NCI-H1105 treated with DMSO at 0.1 percent for 48 hours (cell line): Measurements from ENCODE around the gene SLC5A2.
"Not testable (repeated sequence)": the region's sequence is repeated elsewhere in the genome, so short reads cannot be mapped to it uniquely, and the experiment has no call there.

Experiments
- DNase-seq: peaks from one replicate; lab custom pipeline; 2025; lab: John Stamatoyannopoulos, UW

The SLC5A2 gene

DNA sequence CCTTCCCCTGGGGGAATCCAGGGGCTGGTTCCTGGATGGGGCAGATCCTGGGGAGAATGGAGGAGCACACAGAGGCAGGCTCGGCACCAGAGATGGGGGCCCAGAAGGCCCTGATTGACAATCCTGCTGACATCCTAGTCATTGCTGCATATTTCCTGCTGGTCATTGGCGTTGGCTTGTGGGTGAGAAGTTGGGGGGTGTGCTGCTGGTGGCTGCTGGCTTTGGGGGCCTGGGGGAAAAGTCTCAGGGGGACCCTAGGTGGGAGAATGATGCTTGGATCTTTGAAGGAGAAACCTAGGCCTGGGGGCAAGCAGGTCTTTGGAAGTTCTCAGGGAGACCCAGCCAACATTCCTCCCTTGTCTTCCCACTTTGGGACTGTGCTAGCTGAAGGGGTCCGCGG, at the start of gene SLC5A2:
Gene SLC5A2, plus strand, starts transcription at position 43 of the 400 bp plus-strand sequence. Its CDS starts 14 bp downstream, at position 57.
- no peak for DNase-seq

DNA sequence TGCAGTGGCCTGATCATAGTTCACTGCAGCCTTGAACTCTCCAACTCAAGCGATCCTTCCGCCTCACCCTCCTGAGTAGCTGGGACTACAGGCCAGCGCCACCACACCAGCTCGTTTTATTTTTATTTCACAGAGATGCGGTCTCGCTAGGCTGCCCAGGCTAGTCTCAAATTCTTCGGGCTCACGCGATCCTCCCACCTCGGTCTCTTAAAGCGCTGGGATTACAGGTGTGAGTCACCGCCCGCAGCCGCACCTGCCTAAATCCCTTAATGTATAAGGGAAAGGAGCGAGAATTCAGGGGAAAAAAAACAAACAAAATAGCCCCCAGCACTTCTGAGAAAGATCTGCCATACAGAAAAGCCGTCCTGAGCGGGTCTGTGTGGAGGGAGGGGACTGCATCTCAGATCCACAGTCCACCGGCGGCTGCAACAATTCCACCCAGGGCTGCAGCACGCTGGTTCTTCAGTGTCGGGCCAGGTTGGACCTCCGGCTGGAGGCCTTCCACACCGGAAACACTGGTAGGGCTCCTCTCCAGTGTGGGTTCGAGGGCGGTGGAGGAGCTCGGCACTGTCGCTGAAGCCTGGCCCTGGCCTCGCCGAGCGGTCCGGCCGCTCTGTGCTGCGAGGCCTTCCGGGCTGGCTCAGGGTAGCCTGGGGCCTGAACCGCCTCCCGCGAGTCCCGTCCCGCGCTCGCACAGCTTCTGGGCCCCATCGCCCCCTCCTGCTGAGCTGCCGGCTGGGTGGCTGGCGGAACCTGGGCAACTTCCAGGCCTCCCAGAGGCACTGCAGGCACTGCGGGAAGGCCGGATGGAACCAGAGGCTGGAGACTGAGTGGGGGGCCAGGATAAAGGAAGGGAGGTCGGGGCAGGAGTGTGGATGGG, 47.3 kb upstream of the SLC5A2 start:
- DNase-seq: no peak

DNA sequence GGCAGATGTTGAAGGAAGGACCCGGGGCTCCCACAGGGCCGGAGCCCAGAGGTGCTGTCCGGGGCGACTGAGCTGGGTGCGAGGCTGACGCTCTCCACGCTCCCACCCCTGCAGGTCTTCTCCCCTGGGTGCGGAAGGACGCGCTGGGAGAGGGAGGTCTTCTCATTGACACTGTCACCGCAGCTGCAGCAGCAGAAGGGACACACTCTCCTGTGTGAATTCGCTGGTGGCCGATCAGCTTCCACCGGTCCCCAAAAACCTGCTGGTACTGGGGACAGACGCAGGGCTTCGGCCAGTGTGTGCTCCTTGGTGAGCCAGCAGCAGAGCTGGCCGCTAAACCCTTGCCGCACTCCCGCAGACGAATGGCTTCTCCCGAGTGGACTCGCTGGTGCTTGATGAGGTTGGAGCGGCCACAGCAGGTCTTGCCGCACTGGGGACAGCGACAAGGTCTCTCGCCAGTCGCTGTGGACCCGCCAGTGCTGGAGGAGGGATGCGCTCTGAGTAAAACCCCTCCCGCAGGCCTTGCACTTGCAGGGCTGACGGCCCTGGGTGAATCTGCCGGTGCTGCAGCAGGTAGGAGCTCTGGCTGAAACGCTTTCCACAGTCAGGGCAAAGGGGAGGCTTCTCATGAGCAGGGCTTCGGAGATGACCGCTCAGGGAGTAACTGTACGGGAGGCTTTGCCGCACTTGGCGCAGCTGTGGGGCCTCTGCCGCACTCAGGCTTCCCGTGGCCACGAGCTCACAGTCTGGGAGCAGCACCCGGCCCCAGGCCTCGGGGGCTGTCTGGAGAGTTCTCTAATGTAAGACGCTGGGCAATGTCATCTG, 46.5 kb upstream of the SLC5A2 start:
- DNase-seq: no peak

DNA sequence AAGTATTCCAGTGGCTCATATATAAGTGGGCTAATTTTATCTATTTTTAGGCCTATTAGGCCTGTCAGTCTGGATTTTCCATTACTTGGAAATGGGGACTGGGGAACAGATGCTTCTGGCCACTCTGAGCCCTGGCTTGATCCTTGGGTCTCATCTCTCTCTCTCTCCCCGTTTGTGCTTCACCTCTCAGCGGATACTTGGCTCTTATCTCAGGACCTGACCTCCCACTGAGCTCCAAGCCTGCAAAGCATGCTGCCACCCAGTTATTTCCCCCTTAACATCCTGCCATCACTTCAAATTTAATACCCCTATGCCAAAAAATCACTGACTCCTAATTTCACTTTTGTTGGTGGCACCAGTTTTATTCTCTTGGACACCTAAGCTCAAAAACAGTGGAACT, 44.5 kb upstream of the SLC5A2 start:
- no peak for DNase-seq

DNA sequence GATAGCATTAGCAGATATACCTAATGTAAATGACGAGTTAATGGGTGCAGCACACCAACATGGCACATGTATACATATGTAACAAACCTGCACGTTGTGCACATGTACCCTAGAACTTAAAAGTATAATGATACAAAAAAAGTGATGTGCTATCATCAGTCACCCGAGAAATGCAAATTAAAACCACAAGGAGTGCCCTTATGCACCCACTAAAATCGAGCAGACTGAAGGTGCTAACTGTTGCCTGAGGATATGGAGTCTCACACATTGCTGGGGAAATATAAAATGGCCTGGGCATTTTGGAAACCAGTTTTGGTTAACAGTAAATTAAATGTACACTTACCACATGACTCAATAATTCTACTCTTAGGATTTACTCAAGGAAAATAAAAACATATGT, 43.9 kb upstream of the SLC5A2 start:
- not testable (repeated sequence) for DNase-seq

DNA sequence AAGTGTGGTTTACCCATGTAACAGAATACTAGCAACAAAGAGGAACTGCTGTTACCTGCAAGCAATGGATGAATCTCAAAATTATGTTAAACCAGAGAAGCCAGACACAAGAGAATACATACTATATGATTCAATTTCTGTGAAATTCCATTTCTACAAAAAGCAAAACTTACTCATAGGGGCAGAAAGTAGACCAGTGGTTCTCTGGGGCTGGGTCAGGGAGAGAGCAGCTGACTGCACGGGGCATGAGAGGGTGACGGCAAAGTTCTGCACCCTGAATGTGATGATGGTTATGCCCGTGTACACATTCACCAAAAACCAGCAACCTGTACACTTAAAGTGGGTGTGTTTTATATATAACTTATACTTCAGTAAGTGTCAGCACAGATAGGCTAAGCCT, 43.4 kb upstream of the SLC5A2 start:
- DNase-seq: no peak

DNA sequence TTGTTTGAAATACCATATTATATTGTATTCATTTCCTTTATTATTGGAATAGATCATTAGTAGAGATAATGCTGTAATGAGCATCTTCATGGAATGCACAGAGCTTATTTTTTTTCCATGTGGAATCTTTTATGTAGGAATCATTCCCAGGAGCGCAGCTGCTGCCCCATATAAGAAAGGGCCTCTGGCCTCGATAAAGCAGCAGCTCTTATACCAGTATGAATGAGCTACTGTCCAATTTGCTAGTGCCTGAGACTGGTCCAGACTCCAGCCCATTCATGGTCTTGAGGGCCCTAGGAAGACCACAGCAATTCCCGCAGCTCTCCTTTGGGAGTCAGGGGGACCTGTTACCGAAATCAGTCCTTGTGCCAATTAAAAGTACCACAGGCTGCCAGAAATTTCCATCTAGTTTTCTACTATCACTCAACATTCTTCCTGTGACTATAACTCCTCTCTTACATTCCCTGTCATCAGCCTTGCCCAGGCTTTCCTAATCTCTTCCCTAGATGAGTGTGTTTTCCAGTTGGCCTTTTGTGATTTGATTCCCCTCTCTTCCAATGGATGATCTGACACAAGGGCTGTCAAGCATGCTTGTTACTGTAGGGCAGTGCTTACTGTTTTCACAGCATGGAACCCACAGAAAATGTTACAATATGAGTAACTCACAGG, 42.3 kb upstream of the SLC5A2 start:
- DNase-seq: no peak

DNA sequence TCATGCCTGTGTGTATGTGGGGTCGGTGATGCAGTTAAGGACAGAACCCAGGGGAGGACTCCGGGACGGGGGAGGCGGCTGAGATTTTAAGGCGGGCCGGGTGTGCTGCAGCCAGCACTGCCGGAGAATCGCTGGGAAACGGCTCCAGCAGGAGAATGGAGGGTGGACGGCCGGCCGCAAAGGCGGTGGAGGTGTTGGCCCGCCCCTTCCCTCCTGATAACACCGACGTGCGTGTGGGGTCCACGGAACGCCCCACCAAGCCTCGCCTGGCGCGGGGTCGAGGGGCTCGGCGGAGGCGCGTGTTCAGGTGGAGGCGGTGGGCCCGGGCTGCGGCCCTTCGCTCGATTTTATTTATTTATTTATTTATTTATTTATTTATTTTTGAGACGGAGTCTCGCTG, 41.0 kb upstream of the SLC5A2 start:
- no peak for DNase-seq

DNA sequence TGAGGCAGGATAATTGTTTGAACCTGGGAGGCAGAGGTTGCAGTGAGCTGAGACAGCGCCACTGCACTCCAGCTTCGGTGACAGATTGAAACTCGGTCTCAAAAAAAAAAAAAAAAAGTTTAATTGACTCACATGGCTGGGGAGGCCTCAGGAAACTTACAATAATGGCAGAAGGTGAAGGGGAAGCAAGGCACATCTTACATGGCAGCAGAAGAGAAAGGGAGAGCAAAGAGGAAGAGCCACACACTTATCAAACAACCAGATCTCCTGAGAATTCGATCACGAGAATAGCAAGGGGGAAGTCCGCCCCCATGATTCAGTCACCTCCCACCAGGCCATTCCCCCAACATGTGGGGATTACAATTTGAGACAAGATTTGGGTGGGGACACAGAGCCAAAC, 37.0 kb upstream of the SLC5A2 start:
- DNase-seq: not testable (repeated sequence)

DNA sequence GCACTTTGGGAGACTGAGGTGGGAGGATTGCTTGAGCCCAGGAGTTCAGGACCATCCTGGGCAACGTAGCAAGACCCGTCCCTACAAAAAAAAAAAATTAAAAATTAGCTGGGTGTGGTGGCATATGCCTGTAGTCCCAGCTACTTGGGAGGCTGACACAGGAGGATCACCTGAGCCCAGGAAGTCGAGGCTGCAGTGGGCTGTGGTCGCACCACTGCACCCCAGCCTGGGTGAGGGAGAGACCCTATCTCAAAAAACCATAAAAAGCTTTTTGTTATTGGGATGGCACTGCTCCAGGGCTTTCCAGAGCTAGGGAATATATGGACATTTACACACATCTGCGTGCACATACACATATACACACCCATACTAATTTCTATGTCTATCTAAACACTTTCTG, 31.7 kb upstream of the SLC5A2 start:
- no peak for DNase-seq

DNA sequence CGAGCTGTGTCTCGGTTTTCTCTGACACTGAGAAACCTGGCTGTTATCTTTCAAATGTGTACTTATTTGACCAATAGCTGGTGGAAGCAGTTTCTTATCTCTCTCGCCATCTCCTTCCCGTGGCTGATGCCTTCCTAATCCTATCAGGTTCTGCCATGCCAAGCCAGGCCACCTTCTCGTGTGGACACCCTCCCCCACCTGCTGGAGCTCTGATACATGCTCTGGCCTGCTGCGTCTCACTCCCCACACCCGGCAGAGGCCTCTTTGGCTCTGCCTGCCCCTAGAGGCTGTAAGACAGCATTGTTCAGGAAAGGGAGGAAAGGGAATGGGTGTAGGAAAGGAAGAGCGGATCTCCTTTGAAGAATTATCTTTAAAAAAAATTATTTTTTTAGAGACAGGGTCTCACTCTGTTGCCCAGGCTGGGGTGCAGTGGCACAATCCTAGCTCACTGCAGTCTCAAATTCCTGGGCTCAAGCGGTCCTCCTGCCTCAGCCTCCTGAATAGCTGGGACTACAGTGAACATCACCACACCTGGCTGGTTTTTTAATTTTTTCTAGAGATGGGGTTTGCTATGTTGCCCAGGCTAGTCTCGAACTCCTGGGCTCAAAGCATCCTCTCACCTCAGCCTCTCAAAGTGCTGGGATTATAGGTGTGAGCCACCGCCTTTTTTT, 31.1 kb upstream of the SLC5A2 start:
- peak; percentile 22 for DNase-seq

DNA sequence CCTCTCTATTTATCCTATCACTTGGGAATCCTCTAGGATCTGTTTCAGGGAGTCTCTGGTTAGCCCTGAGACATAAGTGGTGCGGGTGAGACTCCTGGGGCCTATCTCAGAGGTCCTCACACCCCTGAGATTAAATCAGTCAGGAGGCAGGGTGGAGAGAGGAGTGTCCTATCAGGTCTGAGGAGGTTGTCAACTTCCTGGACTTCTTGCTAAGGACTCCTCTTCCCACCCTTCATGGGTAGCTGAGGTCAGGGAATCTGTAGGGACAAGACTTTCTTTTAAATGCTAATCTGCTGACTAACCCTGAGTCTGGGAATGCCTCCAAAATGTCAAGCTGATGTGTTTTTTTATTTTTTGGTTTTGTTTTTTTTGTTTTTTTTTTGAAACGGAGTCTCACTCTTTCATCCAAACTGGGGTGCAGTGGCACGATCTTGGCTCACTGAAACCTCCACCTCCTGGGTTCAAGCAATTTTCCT, 30.3 kb upstream of the SLC5A2 start:
- DNase-seq: no peak

DNA sequence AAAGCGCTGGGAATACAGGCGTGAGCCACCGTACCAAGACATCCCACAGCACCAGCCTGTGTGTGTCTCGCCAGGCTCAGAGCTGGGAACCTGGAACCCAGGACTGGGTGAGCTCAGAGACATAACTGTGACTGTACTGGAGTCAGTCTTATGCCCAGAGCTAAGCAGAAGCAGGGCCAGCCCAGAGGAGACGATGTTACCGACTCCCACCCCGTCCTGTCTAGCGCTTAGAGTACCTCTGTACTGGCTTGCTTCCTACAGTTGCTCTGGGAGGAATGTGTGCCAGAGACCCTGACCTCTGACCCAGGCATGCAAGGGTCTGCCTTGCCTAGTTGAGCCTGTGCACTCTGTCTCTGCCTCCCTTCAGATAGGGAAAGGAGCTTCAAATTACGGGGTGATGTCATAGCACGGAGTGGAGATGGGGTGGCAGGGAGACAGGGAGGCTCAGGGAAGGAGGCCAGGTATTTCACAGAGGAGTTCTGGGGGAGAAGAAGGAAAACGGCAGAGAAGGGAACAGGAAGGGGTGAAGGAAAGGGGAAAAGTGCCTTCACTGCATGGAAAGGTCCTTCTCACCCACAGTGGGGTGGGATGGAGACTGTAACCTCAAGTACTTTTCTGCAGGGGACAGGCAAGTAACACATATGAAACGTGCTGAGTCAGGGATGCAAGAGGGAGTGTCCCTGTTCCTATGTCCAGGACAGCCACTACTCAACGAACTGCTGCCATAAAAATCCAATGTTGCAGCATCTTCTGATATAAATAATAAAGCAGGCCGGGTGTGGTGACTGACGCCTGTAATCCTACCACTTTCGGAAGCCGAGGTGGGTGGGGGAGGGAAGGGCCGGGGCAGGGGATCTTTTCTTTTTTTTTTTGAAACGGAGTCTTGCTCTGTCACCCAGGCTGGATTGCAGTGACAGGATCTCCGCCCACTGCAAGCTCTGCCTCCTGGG, 29.4 kb upstream of the SLC5A2 start:
- DNase-seq: no peak

DNA sequence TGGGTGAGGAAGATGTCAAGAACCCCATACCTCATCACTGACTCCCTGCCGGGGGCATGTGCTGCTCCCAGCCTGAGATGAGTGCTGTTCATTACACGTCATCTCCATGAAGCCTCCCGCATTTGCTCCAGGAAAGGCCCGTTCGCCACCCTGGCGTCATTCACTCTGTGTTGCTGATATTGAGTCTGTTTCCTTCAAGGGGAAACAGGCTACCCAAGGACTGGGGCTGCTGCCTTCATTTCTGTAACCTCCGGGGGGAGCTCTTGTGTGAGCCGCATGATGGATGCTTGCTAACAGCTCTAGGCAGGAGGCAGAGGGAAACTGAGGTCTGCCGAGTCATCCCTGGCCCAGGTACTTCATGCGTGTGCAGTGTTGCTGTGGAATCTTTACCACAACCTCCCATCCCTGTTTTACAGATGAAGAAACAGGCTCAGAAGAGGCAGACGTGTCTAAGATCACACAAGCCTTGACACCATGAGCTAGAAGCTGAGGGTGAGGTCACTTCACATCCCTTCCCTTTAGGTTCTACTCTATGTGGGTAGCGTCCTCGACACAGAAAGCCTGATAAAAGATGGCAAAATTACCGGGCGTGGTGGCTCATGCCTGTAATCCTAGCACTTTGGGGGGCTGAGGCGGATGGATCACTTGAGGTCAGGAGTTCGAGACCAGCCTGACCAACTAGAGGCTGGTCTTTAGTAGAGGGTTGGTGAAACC, 27.2 kb upstream of the SLC5A2 start:
- DNase-seq: no peak

DNA sequence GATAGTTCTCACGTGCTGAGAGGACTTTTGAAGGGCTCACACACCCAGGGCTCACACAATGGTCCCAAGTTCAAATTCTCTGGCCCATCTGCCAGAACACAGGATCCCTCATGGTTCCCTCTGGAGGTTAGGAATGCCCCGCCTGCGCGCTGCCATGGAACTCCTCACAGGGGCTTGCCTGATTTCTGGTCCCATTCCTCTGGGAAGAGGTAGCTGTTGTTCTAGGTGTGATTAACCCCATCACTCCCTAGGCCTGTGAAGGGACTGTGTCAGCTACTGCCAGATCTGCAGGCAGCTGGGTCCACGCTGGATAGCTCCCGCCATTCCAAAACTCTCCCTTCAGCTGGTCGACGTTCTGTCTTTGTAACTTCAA, 25.9 kb upstream of the SLC5A2 start:
- no peak for DNase-seq

DNA sequence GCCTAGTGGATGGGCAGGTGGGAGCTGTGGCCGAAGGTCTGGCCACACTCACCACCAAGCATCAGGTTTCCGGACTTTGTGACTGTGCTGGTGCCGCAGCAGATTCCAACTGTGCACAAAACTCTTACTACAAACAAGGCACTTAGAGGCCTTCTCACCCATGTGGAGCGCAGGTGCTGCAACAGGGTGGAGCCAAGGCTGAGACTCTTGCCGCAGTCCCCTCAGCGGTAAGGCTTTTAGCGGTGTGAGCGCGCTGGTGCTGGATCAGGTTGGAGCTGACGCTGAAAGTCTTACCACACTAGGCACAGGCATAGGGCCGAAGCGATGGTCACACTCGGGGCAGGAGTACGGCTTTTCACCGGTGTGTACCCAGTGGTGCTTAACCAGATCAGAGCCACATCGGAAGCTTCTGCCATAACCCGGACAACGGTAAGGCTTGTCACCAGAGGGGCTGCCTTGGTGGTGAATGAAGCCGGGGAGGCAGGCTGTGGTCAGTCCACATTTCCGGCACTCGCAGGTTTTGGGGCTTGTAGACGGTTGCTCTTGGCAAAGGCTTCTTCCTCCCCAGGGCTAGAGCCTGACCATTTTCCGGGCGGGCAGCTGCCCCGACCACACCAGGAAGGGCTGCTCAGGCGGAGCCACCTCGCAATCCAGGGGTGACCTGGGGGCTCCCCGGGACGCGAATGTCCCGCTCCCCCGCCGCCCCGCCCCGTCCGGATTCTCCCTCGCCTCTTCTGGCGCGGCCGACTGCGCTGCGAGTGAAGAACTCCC, 24.7 kb upstream of the SLC5A2 start:
- no peak for DNase-seq

DNA sequence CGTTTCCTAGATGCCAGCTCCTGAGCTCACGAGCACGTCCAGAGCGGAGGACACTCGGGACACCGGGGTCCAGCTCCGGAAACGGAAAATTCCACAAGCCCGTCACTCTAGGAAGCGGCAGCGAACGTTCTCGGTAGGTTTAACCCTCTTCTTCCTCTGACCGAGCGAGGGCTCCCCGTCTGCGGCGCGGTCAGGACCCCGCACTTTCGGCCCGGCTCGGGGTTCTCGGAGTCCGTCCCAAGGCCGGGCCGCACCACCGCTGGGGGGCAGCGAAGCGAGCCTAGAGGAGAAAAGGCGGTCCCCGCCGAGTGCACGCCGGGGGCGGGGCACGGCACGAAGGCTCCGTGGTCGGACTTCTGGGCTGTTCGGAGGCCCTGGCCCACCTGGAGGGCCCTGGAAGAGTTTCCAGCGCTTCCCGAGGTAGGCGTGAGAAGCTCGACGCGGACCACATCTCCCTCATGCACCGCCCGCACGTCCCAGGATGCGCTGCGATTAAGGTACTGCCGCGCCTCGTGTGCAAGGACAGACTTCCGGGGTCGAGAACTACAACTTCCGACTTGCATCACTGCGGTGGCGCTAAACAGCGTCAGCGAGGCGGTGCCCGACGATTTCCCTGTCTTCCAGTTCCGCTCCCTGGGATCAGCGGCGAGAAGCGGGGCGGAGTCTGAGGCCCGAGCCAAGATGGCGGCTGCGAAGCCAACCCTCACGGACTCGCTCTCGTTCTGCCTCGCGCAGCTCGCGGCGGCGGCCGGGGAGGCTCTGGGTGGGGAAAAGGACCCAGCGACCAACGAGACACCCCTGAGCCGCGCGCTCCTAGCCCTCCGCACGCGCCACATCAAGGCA, 23.9 kb upstream of the SLC5A2 start, which contains the start of gene ARMC5:
Gene ARMC5, plus strand, starts transcription at position 658 of the 843 bp plus-strand sequence. Its CDS starts 24 bp downstream, at position 682.
- peak; percentile 95 for DNase-seq
